Bronchial epithelial cell (primary cell): Measurements from ENCODE around the gene APOH. TPM values are rescaled to one million over a fixed set of nuclear protein-coding genes. Genes with fewer than 3 reads are reported as not detected.

ENCODE experiments used
- DNase-seq: peaks from one replicate; pipeline ENCODE4 v3.0.0-alpha.2; 2010; ENCODE audit warnings: low read depth
- FAIRE-seq: peaks from 2 replicates; lab custom pipeline; 2011; peaks lifted over from hg19 to GRCh38; lab: Jason Lieb, UNC
- H3K27me3 ChIP-seq: 2 replicates; pipeline ENCODE4 v1.5.1; 2011; ENCODE audit warnings: low read length; ENCODE audit not compliant: control insufficient read depth, insufficient read depth
- H3K36me3 ChIP-seq: 2 replicates; pipeline ENCODE4 v1.5.1; 2011; ENCODE audit warnings: low read length; ENCODE audit not compliant: control insufficient read depth, insufficient read depth
- H3K4me3 ChIP-seq: 2 replicates; pipeline ENCODE4 v1.5.1; 2011; ENCODE audit warnings: mild to moderate bottlenecking, low read depth, low read length, control low read depth
- CTCF ChIP-seq: IDR thresholded peaks from 2 replicates; pipeline ENCODE4 v1.5.1; 2011; ENCODE audit warnings: mild to moderate bottlenecking, moderate library complexity, low read length, control low read depth, inconsistent platforms; ENCODE audit not compliant: insufficient read depth, severe bottlenecking
- total RNA-seq: library from RNA; depleted of rRNA; stranded (reverse); fragments of >200 nt; gene quantifications from 2 replicates; pipeline ENCODE4 v1.2.1, GENCODE V29; 2014

The APOH gene
- under 0.01 TPM in 1 of 2 replicates, not detected in the other for total RNA-seq

- H3K27me3 ChIP-seq = no peaks in the 10 kb centered on the region
- no peaks in the 10 kb centered on the region for H3K36me3 ChIP-seq
- no peak within 1 kb of the TSS for H3K4me3 ChIP-seq
- peak; percentile 22 for DNase-seq
- FAIRE-seq = no peak
- TF ChIP-seq CTCF = no peak
Measured at GRCh38 chr17:66228887-66229782, at the start of gene APOH. TSS of gene APOH (minus strand) at chr17:66229415. CDS start at chr17:66229379, 36 bp downstream.

GRCh38 chr17:66277191-66277590 lies 48.0 kb upstream of the APOH start:
- FAIRE-seq = no peak
- Histone ChIP-seq H3K36me3 (no peaks in the 10 kb centered on the region), H3K27me3 (no peaks in the 10 kb centered on the region), H3K4me3 (no peak overlapping the region)
- DNase-seq = no peak
- no peak for TF ChIP-seq CTCF

GRCh38 chr17:66276328-66276937 lies 47.2 kb upstream of the APOH start:
- no peak for FAIRE-seq

GRCh38 chr17:66275651-66276050 lies 46.4 kb upstream of the APOH start:
- H3K36me3 ChIP-seq = no peaks in the 10 kb centered on the region

More at GRCh38 chr17:66276328-66276937, 47.2 kb upstream of the APOH start:
- TF ChIP-seq CTCF = no peak
- Histone ChIP-seq H3K4me3 (no peak overlapping the region), H3K36me3 (no peaks in the 10 kb centered on the region), H3K27me3 (no peaks in the 10 kb centered on the region)
- DNase-seq = peak; percentile 81

GRCh38 chr17:66273586-66273848 lies 44.3 kb upstream of the APOH start:
- FAIRE-seq (no peak), DNase-seq (no peak)
- no peak overlapping the region for H3K4me3 ChIP-seq
- H3K27me3 ChIP-seq = no peaks in the 10 kb centered on the region
- no peaks in the 10 kb centered on the region for H3K36me3 ChIP-seq
- no peak for TF ChIP-seq CTCF

More at GRCh38 chr17:66275651-66276050, 46.4 kb upstream of the APOH start:
- no peak for TF ChIP-seq CTCF
- FAIRE-seq = peak; percentile 83
- no peaks in the 10 kb centered on the region for H3K27me3 ChIP-seq
- no peak overlapping the region for H3K4me3 ChIP-seq
- DNase-seq = peak; percentile 99
